ENCODE data around the gene RPS2.

- TF ChIP-seq, protein P1, sequence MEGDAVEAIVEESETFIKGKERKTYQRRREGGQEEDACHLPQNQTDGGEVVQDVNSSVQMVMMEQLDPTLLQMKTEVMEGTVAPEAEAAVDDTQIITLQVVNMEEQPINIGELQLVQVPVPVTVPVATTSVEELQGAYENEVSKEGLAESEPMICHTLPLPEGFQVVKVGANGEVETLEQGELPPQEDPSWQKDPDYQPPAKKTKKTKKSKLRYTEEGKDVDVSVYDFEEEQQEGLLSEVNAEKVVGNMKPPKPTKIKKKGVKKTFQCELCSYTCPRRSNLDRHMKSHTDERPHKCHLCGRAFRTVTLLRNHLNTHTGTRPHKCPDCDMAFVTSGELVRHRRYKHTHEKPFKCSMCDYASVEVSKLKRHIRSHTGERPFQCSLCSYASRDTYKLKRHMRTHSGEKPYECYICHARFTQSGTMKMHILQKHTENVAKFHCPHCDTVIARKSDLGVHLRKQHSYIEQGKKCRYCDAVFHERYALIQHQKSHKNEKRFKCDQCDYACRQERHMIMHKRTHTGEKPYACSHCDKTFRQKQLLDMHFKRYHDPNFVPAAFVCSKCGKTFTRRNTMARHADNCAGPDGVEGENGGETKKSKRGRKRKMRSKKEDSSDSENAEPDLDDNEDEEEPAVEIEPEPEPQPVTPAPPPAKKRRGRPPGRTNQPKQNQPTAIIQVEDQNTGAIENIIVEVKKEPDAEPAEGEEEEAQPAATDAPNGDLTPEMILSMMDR (IDR thresholded peaks at IDR 0.05; ENCODE audit: insufficient read depth, low read length) = no peak
- TF ChIP-seq POLR2AphosphoS5 (IDR thresholded peaks at IDR 0.05; ENCODE audit: low read depth) (no peak), GABPA (IDR thresholded peaks at IDR 0.05; ENCODE audit: low read depth) (no peak)
These were observed 33.8 kb upstream of the RPS2 start for GRCh38 chr16:1998360-1998835.

Measured in HL-60 (cell line).